KOPT-K1 (cell line): ENCODE data around the gene RNF215.

Experiments
- H3K27ac ChIP-seq: fragments of 200-600 bp; sonication (generic); 2 replicates; pipeline ENCODE4 v1.5.1; 2016; ENCODE audit warnings: antibody characterized with exemption, mild to moderate bottlenecking, low read depth, low read length; ENCODE audit not compliant: poor library complexity, severe bottlenecking
- H3K36me3 ChIP-seq: fragments of 200-600 bp; sonication (generic); 2 replicates; pipeline ENCODE4 v1.5.1; 2017; ENCODE audit warnings: antibody characterized with exemption, mild to moderate bottlenecking, low read length, moderate library complexity; ENCODE audit not compliant: insufficient read depth
- H3K9me3 ChIP-seq: fragments of 200-600 bp; sonication (generic); 2 replicates; pipeline ENCODE4 v1.5.1; 2017; ENCODE audit warnings: antibody characterized with exemption, low read length, mild to moderate bottlenecking; ENCODE audit not compliant: insufficient read depth, poor library complexity, severe bottlenecking

The RNF215 gene

GRCh38 chr22:30424534-30425326, 37.5 kb upstream of the RNF215 start:
- Histone ChIP-seq H3K9me3 (no peaks in the 10 kb centered on the region), H3K27ac (peak overlapping the region; percentile 93), H3K36me3 (peaks cover 55% of the 10 kb centered on the region)

GRCh38 chr22:30423959-30424533, 36.8 kb upstream of the RNF215 start:
- Histone ChIP-seq H3K9me3 (no peaks in the 10 kb centered on the region), H3K36me3 (peaks cover 49% of the 10 kb centered on the region)

GRCh38 chr22:30423301-30423958, 36.2 kb upstream of the RNF215 start:
- H3K36me3 ChIP-seq: peaks cover 49% of the 10 kb centered on the region
- no peaks in the 10 kb centered on the region for H3K9me3 ChIP-seq
- peak overlapping the region; percentile 93 for H3K27ac ChIP-seq

More at GRCh38 chr22:30423959-30424533, 36.8 kb upstream of the RNF215 start:
- H3K27ac ChIP-seq: peak overlapping the region; percentile 93

GRCh38 chr22:30422481-30423300, 35.5 kb upstream of the RNF215 start:
- peak overlapping the region; percentile 93 for H3K27ac ChIP-seq

GRCh38 chr22:30421695-30422480, 34.7 kb upstream of the RNF215 start:
- H3K27ac ChIP-seq: no peak overlapping the region
- no peaks in the 10 kb centered on the region for H3K9me3 ChIP-seq
- peaks cover 49% of the 10 kb centered on the region for H3K36me3 ChIP-seq

More at GRCh38 chr22:30422481-30423300, 35.5 kb upstream of the RNF215 start:
- Histone ChIP-seq H3K9me3 (no peaks in the 10 kb centered on the region), H3K36me3 (peaks cover 49% of the 10 kb centered on the region)

GRCh38 chr22:30420347-30421125, 33.3 kb upstream of the RNF215 start:
- Histone ChIP-seq H3K36me3 (peaks cover 61% of the 10 kb centered on the region), H3K9me3 (no peaks in the 10 kb centered on the region), H3K27ac (no peak overlapping the region)

GRCh38 chr22:30416837-30417236, 29.6 kb upstream of the RNF215 start:
- H3K36me3 ChIP-seq: peaks cover 93% of the 10 kb centered on the region
- H3K27ac ChIP-seq: no peak overlapping the region

GRCh38 chr22:30416403-30416802, 29.2 kb upstream of the RNF215 start:
- no peaks in the 10 kb centered on the region for H3K9me3 ChIP-seq
- H3K36me3 ChIP-seq: peaks cover 94% of the 10 kb centered on the region
- H3K27ac ChIP-seq: no peak overlapping the region

More at GRCh38 chr22:30416837-30417236, 29.6 kb upstream of the RNF215 start:
- no peaks in the 10 kb centered on the region for H3K9me3 ChIP-seq

- no peaks in the 10 kb centered on the region for H3K9me3 ChIP-seq
- no peak overlapping the region for H3K27ac ChIP-seq
- peaks cover 94% of the 10 kb centered on the region for H3K36me3 ChIP-seq
These were observed 27.4 kb upstream of the RNF215 start for GRCh38 chr22:30414525-30415047.

GRCh38 chr22:30413745-30414524, 26.7 kb upstream of the RNF215 start:
- Histone ChIP-seq H3K36me3 (peaks cover 99% of the 10 kb centered on the region), H3K9me3 (no peaks in the 10 kb centered on the region), H3K27ac (no peak overlapping the region)

GRCh38 chr22:30413001-30413400, 25.8 kb upstream of the RNF215 start:
- Histone ChIP-seq H3K36me3 (peaks cover 99% of the 10 kb centered on the region), H3K9me3 (no peaks in the 10 kb centered on the region), H3K27ac (no peak overlapping the region)

- Histone ChIP-seq H3K9me3 (no peaks in the 10 kb centered on the region), H3K36me3 (peaks cover 99% of the 10 kb centered on the region), H3K27ac (no peak overlapping the region)
These were observed 24.6 kb upstream of the RNF215 start for GRCh38 chr22:30411780-30412179.
